ENCODE measurements around the gene SDR39U1. TPM values are rescaled to one million over a fixed set of nuclear protein-coding genes. Genes with fewer than 3 reads are reported as not detected.

Gene SDR39U1
- total RNA-seq, 2 donors from 2014 or later = 27.6 to 61.8 TPM

DNA sequence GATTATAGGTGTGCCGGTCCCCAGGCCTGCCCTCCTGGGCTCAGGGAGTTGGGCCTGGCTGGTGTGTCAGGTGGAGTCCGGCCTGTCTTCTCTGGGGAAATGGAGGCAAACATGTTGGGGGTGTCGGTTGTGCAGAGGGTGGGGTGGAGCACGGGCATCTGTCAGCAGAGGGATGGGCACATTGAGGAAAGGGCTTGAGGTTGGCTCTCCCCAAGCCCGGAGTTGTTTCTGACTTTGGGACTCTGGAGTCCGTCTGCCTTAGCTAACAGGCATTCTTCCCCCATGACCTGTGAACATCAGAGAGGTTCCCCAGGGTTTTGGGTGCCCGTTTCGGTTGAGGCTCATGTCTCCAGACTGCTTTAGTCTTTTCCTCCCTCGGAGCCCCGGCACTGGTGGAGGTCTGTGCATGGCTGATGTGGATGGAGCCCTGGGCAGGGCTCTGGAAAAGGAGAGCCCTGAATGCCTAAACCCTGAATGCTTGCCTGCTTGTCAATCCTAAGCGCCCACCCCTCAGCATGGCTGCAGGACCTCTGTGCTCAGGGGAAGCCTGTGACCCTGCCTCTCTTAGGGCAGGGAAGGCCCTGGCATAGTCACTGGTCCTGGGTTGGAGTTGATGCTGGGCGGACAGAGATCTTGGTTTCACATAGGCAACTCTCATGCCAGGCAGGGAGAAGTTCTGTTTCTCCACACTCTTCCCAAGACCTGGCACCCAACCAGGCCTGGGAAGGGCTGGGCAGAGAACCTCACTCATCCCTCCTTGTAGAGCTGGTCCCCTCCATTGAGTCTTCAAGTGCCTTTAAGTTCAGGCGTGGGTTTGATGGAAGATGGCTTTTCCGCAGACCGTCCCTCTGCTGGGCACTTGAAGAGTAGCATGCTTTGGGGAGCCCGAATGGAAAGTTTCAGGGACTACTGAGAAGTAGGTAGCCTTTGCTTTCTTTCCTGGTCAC, 30.9 kb downstream of the SDR39U1 start:
- TF ChIP-seq, protein P1, sequence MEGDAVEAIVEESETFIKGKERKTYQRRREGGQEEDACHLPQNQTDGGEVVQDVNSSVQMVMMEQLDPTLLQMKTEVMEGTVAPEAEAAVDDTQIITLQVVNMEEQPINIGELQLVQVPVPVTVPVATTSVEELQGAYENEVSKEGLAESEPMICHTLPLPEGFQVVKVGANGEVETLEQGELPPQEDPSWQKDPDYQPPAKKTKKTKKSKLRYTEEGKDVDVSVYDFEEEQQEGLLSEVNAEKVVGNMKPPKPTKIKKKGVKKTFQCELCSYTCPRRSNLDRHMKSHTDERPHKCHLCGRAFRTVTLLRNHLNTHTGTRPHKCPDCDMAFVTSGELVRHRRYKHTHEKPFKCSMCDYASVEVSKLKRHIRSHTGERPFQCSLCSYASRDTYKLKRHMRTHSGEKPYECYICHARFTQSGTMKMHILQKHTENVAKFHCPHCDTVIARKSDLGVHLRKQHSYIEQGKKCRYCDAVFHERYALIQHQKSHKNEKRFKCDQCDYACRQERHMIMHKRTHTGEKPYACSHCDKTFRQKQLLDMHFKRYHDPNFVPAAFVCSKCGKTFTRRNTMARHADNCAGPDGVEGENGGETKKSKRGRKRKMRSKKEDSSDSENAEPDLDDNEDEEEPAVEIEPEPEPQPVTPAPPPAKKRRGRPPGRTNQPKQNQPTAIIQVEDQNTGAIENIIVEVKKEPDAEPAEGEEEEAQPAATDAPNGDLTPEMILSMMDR (IDR thresholded peaks at IDR 0.05) = peak; percentile 55

DNA sequence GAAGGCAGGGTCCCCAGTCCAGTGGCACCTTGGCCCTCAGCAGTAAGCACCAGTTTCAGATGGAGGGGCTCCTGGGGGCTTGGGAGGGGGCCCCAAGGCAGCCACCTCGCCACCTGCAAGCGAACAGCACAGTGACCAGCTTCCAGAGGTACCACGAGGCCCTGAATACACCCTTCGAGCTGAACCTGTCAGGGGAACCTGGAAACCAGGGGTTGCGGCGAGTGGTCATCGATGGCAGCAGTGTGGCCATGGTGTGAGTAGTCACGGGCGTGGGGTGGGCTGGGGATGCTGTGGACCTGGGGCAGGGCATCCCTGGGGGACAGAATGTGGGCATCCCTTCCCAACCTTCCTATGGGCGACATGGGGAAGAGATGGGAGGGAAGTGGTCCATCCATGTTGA, 32.6 kb downstream of the SDR39U1 start:
- ATAC-seq (ENCODE audit: insufficient number of reproducible peaks, low FRiP score, low read depth) (no peak), DNase-seq (ENCODE audit: low spot score) (no peak)
- TF ChIP-seq, protein P1 (IDR thresholded peaks at IDR 0.05) = no peak
- H3K4me3 ChIP-seq = no peak overlapping the region
- H3K27me3 ChIP-seq (replicated peaks; ENCODE audit: insufficient read depth) = no peaks in the 10 kb centered on the region
- H3K4me1 ChIP-seq (ENCODE audit: control insufficient read depth in 1 of 2, low read depth in 2 of 2) = no peaks in the 10 kb centered on the region
- no peak overlapping the region for H3K27ac ChIP-seq
- no peaks in the 10 kb centered on the region for H3K9me3 ChIP-seq
- peaks cover 12% of the 10 kb centered on the region for H3K36me3 ChIP-seq

More for the DNA sequence above, 30.9 kb downstream of the SDR39U1 start:
- DNase-seq (ENCODE audit: low spot score) = no peak
- H3K36me3 ChIP-seq = peaks cover 15% of the 10 kb centered on the region
- no peak overlapping the region for H3K4me3 ChIP-seq
- H3K9me3 ChIP-seq = no peaks in the 10 kb centered on the region
- H3K27ac ChIP-seq = no peak overlapping the region
- no peaks in the 10 kb centered on the region for H3K27me3 ChIP-seq (replicated peaks; ENCODE audit: insufficient read depth)
- ATAC-seq (ENCODE audit: insufficient number of reproducible peaks, low FRiP score, low read depth) = peak; percentile 44
- H3K4me1 ChIP-seq (ENCODE audit: control insufficient read depth in 1 of 2, low read depth in 2 of 2) = no peaks in the 10 kb centered on the region

DNA sequence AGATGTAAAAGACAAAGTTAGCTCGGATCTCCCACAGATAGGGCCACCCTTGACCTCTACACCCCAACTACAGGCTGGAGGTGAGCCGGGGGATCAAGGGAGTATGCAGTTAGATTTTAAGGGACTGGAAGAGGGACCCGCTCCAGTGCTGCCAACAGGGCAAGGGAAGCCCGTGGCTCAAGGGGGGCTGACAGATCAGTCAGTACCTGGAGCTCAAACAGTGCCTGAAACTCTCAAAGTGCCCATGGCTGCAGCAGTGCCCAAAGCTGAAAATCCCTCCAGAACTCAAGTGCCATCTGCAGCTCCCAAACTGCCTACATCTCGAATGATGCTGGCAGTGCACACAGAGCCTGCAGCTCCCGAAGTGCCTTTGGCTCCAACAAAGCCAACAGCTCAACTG, 33.4 kb downstream of the SDR39U1 start:
- TF ChIP-seq, protein P1 (IDR thresholded peaks at IDR 0.05) = no peak
- Histone ChIP-seq H3K27me3 (replicated peaks; ENCODE audit: insufficient read depth) (no peaks in the 10 kb centered on the region), H3K9me3 (no peaks in the 10 kb centered on the region), H3K4me1 (ENCODE audit: control insufficient read depth in 1 of 2, low read depth in 2 of 2) (no peaks in the 10 kb centered on the region), H3K27ac (no peak overlapping the region), H3K36me3 (peaks cover 8% of the 10 kb centered on the region), H3K4me3 (no peak overlapping the region)
- DNase-seq (ENCODE audit: low spot score) (no peak), ATAC-seq (ENCODE audit: insufficient number of reproducible peaks, low FRiP score, low read depth) (no peak)

DNA sequence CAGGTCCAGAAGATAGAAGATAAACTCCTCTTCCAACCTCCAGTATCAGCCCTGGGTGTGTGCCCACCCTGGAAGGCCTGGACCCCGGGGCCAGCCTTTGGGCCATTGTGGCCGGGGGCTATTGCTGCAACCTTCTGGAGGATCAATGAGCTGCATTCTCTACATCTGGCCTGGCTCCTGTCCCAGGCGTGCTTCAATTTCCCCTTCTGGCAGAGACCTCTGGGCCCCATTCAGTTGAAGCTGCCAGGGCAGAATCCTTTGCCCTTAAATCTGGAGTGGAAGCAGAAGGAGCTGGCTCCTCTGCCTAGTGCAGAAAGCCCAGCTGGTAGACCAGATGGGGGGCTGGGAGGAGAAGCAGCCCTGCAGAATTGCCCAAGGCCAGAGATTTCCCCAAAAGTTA, 33.8 kb downstream of the SDR39U1 start:
- TF ChIP-seq, protein P1 (IDR thresholded peaks at IDR 0.05) = no peak
- peaks cover 8% of the 10 kb centered on the region for H3K36me3 ChIP-seq
- no peak for ATAC-seq (ENCODE audit: insufficient number of reproducible peaks, low FRiP score, low read depth)
- H3K27ac ChIP-seq = no peak overlapping the region
- H3K4me3 ChIP-seq = no peak overlapping the region
- no peaks in the 10 kb centered on the region for H3K27me3 ChIP-seq (replicated peaks; ENCODE audit: insufficient read depth)
- no peaks in the 10 kb centered on the region for H3K9me3 ChIP-seq
- peaks cover 0 to 2% of the 10 kb centered on the region in 2 donors for H3K4me1 ChIP-seq (ENCODE audit: control insufficient read depth in 1 of 2, low read depth in 2 of 2)
- no peak for DNase-seq (ENCODE audit: low spot score)

DNA sequence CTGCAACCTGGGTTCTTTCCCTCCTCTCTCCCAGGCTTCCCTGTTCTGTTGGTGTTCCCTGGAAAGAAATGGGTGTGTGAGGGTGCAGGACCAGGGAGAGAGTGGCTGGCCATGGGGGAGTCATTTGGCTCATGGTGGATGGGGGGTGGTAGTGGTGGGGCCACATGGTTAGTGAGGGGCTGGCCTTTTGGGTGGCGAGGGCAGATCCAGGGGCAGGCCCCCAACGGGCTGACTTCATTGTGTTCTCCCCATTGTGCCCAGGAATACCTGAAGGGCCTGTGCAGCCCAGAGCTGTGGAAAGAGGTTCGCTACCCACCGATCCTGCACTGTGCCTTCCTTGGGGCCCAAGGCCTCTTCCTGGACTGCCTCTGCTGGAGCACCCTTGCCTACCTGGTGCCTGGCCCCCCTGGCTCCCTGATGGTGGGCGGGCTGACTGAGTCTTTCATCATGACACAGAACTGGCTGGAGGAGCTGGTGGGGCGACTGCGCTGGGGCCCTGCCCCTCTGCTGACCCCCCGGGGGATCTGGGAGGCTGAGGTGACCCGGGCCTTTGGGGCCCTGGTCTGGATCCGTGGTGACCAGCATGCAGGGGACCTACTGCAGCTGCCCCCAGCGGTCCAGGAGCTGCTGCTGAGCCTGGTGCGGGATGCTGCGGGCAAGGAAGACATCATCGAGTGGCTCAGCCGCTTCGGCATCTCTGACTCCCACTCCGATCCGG, 34.8 kb downstream of the SDR39U1 start:
- peaks cover 0 to 9% of the 10 kb centered on the region in 2 donors for H3K4me1 ChIP-seq (ENCODE audit: control insufficient read depth in 1 of 2, low read depth in 2 of 2)
- no peak overlapping the region for H3K27ac ChIP-seq
- DNase-seq (ENCODE audit: low spot score) (no peak), ATAC-seq (ENCODE audit: insufficient number of reproducible peaks, low FRiP score, low read depth) (no peak)
- H3K27me3 ChIP-seq (replicated peaks; ENCODE audit: insufficient read depth) = no peaks in the 10 kb centered on the region
- no peaks in the 10 kb centered on the region for H3K9me3 ChIP-seq
- no peak overlapping the region for H3K4me3 ChIP-seq
- H3K36me3 ChIP-seq = peaks cover 8% of the 10 kb centered on the region
- TF ChIP-seq, protein P1 (IDR thresholded peaks at IDR 0.05) = no peak
